Mesenchymal stem cell (in vitro differentiated cells and primary cell): ENCODE measurements around the gene DKKL1. TPM values are rescaled to one million over a fixed set of nuclear protein-coding genes. Genes with fewer than 3 reads are reported as not detected.

Experiments used
- DNase-seq: peaks from one replicate; pipeline ENCODE4 v3.0.0-alpha.2; 2013
- H2AFZ ChIP-seq: one replicate; pipeline ENCODE4 v1.6.1; 2013; ENCODE audit warnings: low read depth, mild to moderate bottlenecking, control low read depth, inconsistent platforms, low read length, moderate library complexity
- H2AK5ac ChIP-seq: 2 replicates; pipeline ENCODE4 v1.6.1; 2013; ENCODE audit warnings: low read length, moderate library complexity, mild to moderate bottlenecking, inconsistent platforms; ENCODE audit not compliant: severe bottlenecking
- H2BK120ac ChIP-seq: one replicate; pipeline ENCODE4 v1.6.1; 2013; ENCODE audit warnings: low read depth, mild to moderate bottlenecking, inconsistent platforms, low read length, moderate library complexity
- H2BK12ac ChIP-seq, 2 experiments: one replicate each; pipeline ENCODE4 v1.6.1; 2013; ENCODE audit warnings: inconsistent platforms in 2 of 2, low read length in 2 of 2, mild to moderate bottlenecking in 2 of 2, moderate library complexity in 2 of 2, control low read depth in 1 of 2
- H2BK15ac ChIP-seq: one replicate; pipeline ENCODE4 v1.6.1; 2013; ENCODE audit warnings: mild to moderate bottlenecking, low read depth, inconsistent platforms; ENCODE audit not compliant: poor library complexity, severe bottlenecking
- H2BK5ac ChIP-seq: 2 replicates; pipeline ENCODE4 v1.6.1; 2013; ENCODE audit warnings: low read depth, mild to moderate bottlenecking, low read length, control low read depth, inconsistent platforms; ENCODE audit not compliant: poor library complexity, severe bottlenecking
- H3K14ac ChIP-seq, 2 experiments: one replicate each; pipeline ENCODE4 v1.6.1; 2013; ENCODE audit warnings: inconsistent platforms in 2 of 2, low read length in 2 of 2, control low read depth in 1 of 2, mild to moderate bottlenecking in 1 of 2, moderate library complexity in 1 of 2
- H3K18ac ChIP-seq, 2 experiments: one replicate each; pipeline ENCODE4 v1.6.1; 2013; ENCODE audit warnings: inconsistent platforms in 2 of 2, low read length in 2 of 2, control low read depth in 1 of 2, low read depth in 1 of 2, mild to moderate bottlenecking in 1 of 2
- H3K23ac ChIP-seq, 2 experiments: one replicate each; pipeline ENCODE4 v1.6.1; 2013; ENCODE audit warnings: inconsistent platforms in 2 of 2, low read length in 2 of 2, mild to moderate bottlenecking in 2 of 2, moderate library complexity in 2 of 2, control low read depth in 1 of 2
- H3K27ac ChIP-seq: 2 replicates; pipeline ENCODE4 v1.5.1; 2013; ENCODE audit warnings: mild to moderate bottlenecking, moderate library complexity, low read length, control low read depth, inconsistent platforms; ENCODE audit not compliant: poor library complexity, severe bottlenecking
- H3K27me3 ChIP-seq, 2 experiments: 2 replicates each; pipeline versions ENCODE4 v1.6.1 to v1.7.0; 2013; ENCODE audit warnings: low read length in 2 of 2, mild to moderate bottlenecking in 2 of 2, moderate library complexity in 2 of 2, control low read depth in 1 of 2, inconsistent platforms in 1 of 2; ENCODE audit not compliant: control insufficient read depth in 1 of 2, insufficient read depth in 1 of 2
- H3K36me3 ChIP-seq, 2 experiments: 2 replicates each; pipeline versions ENCODE4 v1.6.1 to v1.7.0; 2013; ENCODE audit warnings: low read length in 2 of 2, control low read depth in 1 of 2, inconsistent platforms in 1 of 2, low read depth in 1 of 2, mild to moderate bottlenecking in 1 of 2; ENCODE audit not compliant: insufficient read depth in 2 of 2, control insufficient read depth in 1 of 2
- H3K4ac ChIP-seq, 2 experiments: one replicate each; pipeline ENCODE4 v1.6.1; 2013; ENCODE audit warnings: inconsistent platforms in 2 of 2, low read length in 2 of 2, mild to moderate bottlenecking in 2 of 2, moderate library complexity in 2 of 2, control low read depth in 1 of 2, low read depth in 1 of 2
- H3K4me1 ChIP-seq: 2 replicates; pipeline ENCODE4 v1.6.1; 2013; ENCODE audit warnings: low read depth, low read length, control low read depth; ENCODE audit not compliant: control insufficient read depth, insufficient read depth
- H3K4me2 ChIP-seq: 2 replicates; pipeline ENCODE4 v1.6.1; 2013; ENCODE audit warnings: low read length, mild to moderate bottlenecking, inconsistent platforms; ENCODE audit not compliant: poor library complexity, severe bottlenecking
- H3K4me3 ChIP-seq, 2 experiments: 2 replicates each; pipeline versions ENCODE4 v1.5.1 to v1.7.0; 2013; ENCODE audit warnings: low read length in 2 of 2, mild to moderate bottlenecking in 2 of 2, control low read depth in 1 of 2, low read depth in 1 of 2; ENCODE audit not compliant: insufficient read depth in 1 of 2
- H3K79me1 ChIP-seq: replicated peaks from 2 replicates; pipeline ENCODE4 v1.6.1; 2013; ENCODE audit warnings: mild to moderate bottlenecking, control low read depth, low read length, inconsistent platforms; ENCODE audit not compliant: poor library complexity, severe bottlenecking
- H3K9ac ChIP-seq: 2 replicates; pipeline ENCODE4 v1.7.0; 2013; ENCODE audit warnings: mild to moderate bottlenecking, low read length, moderate library complexity
- H3K9me3 ChIP-seq: 2 replicates; pipeline ENCODE4 v1.7.0; 2013; ENCODE audit warnings: mild to moderate bottlenecking, low read length; ENCODE audit not compliant: control insufficient read depth
- H4K8ac ChIP-seq: one replicate; pipeline ENCODE4 v1.6.1; 2013; ENCODE audit warnings: inconsistent platforms, mild to moderate bottlenecking, low read length, moderate library complexity
- H4K91ac ChIP-seq: one replicate; pipeline ENCODE4 v1.6.1; 2013; ENCODE audit warnings: mild to moderate bottlenecking, low read length, inconsistent platforms
- WGBS: methylation state at CpG from one replicate; pipeline ENCODE4 v1.1.7; 2013; ENCODE audit warnings: mixed read lengths; 5-methylcytosine and 5-hydroxymethylcytosine counted together
- polyA plus RNA-seq, 2 experiments: library from polyadenylated mRNA; stranded (reverse); fragments of 200-250 nt; gene quantifications; one replicate each; pipeline ENCODE4 v1.2.3, GENCODE V29; 2013

DKKL1 gene
- polyA plus RNA-seq (2013, experiment 1 of 2), result 0.46 TPM
- polyA plus RNA-seq (2013, experiment 2 of 2), result 0.70 TPM

- WGBS, result under 1% methylated on average over 46 of the region's 46 CpGs
- peak within 1 kb of the TSS in 1 of 2 experiments; percentile 57 for H3K23ac ChIP-seq
Observed at GRCh38 chr19:49363268-49364082, at the start of gene DKKL1. TSS of gene DKKL1 (plus strand) at chr19:49363877. CDS start at chr19:49363999, 122 bp downstream.

GRCh38 chr19:49315111-49315510 is 48.6 kb upstream of the DKKL1 start:
- no peak overlapping the region for H2AFZ ChIP-seq
- peaks cover 9% of the 10 kb centered on the region for H3K9me3 ChIP-seq
- no peak for DNase-seq
- no peak overlapping the region for H3K9ac ChIP-seq
- no peak overlapping the region for H4K8ac ChIP-seq
- no peak overlapping the region for H3K23ac ChIP-seq
- H3K27me3 ChIP-seq, result no peaks in the 10 kb centered on the region
- no peak overlapping the region for H3K4ac ChIP-seq
- no peak overlapping the region for H3K4me2 ChIP-seq
- H3K18ac ChIP-seq, result no peak overlapping the region
- no peak overlapping the region for H2BK15ac ChIP-seq
- H2BK12ac ChIP-seq, result no peak overlapping the region
- no peaks in the 10 kb centered on the region for H3K4me1 ChIP-seq
- peaks cover 4% of the 10 kb centered on the region for H3K79me1 ChIP-seq
- no peak overlapping the region for H2BK120ac ChIP-seq
- peaks cover 0 to 14% of the 10 kb centered on the region in 2 experiments for H3K36me3 ChIP-seq
- H2BK5ac ChIP-seq, result no peak overlapping the region
- no peak overlapping the region for H3K14ac ChIP-seq
- no peak overlapping the region for H3K27ac ChIP-seq
- WGBS, result 88% methylated on average over 1 of the region's 1 CpG
- H2AK5ac ChIP-seq, result no peak overlapping the region
- no peak overlapping the region for H4K91ac ChIP-seq
- no peak overlapping the region for H3K4me3 ChIP-seq

More at GRCh38 chr19:49363268-49364082, at the start of gene DKKL1:
- peak within 1 kb of the TSS; percentile 44 to 90 for H3K4me3 ChIP-seq
- H3K36me3 ChIP-seq, result peaks cover 6 to 15% of the 10 kb centered on the region in 2 experiments
- H3K14ac ChIP-seq, result peak within 1 kb of the TSS in 1 of 2 experiments; percentile 9
- peaks cover 16% of the 10 kb centered on the region for H3K4me1 ChIP-seq
- H2AK5ac ChIP-seq, result peak within 1 kb of the TSS; percentile 38
- H3K27me3 ChIP-seq, result no peaks in the 10 kb centered on the region
- H3K79me1 ChIP-seq, result peaks cover 6% of the 10 kb centered on the region
- no peaks in the 10 kb centered on the region for H3K9me3 ChIP-seq
- peak within 1 kb of the TSS; percentile 66 for H2AFZ ChIP-seq
- DNase-seq, result peak; percentile 99
- peak within 1 kb of the TSS; percentile 64 to 70 for H3K4ac ChIP-seq
- H2BK15ac ChIP-seq, result no peak within 1 kb of the TSS
- H3K27ac ChIP-seq, result peak within 1 kb of the TSS; percentile 83
- no peak within 1 kb of the TSS for H2BK12ac ChIP-seq
- peak within 1 kb of the TSS; percentile 52 to 88 for H3K18ac ChIP-seq
- no peak within 1 kb of the TSS for H4K91ac ChIP-seq
- H3K4me2 ChIP-seq, result peak within 1 kb of the TSS; percentile 75
- H3K9ac ChIP-seq, result peak within 1 kb of the TSS; percentile 93
- peak within 1 kb of the TSS; percentile 35 for H2BK5ac ChIP-seq
- peak within 1 kb of the TSS; percentile 62 for H4K8ac ChIP-seq
- peak within 1 kb of the TSS; percentile 86 for H2BK120ac ChIP-seq

GRCh38 chr19:49316284-49316683 is 47.4 kb upstream of the DKKL1 start:
- no peak overlapping the region for H3K27ac ChIP-seq
- H2BK5ac ChIP-seq, result no peak overlapping the region
- no peak overlapping the region for H3K18ac ChIP-seq
- H4K91ac ChIP-seq, result no peak overlapping the region
- no peak overlapping the region for H3K4me3 ChIP-seq
- H3K23ac ChIP-seq, result no peak overlapping the region
- H3K4me1 ChIP-seq, result no peaks in the 10 kb centered on the region
- H3K9me3 ChIP-seq, result peaks cover 9% of the 10 kb centered on the region
- no peak overlapping the region for H4K8ac ChIP-seq
- no peak overlapping the region for H2AFZ ChIP-seq
- no peak overlapping the region for H3K9ac ChIP-seq
- DNase-seq, result no peak
- H2BK15ac ChIP-seq, result no peak overlapping the region
- H3K4ac ChIP-seq, result no peak overlapping the region
- no peak overlapping the region for H3K14ac ChIP-seq
- H2BK120ac ChIP-seq, result no peak overlapping the region
- no peak overlapping the region for H2BK12ac ChIP-seq
- peaks cover 4% of the 10 kb centered on the region for H3K79me1 ChIP-seq
- H3K36me3 ChIP-seq, result peaks cover 0 to 4% of the 10 kb centered on the region in 2 experiments
- no peak overlapping the region for H2AK5ac ChIP-seq
- no peaks in the 10 kb centered on the region for H3K27me3 ChIP-seq
- no peak overlapping the region for H3K4me2 ChIP-seq

GRCh38 chr19:49318296-49318695 is 45.4 kb upstream of the DKKL1 start:
- no peaks in the 10 kb centered on the region for H3K4me1 ChIP-seq
- H2AFZ ChIP-seq, result no peak overlapping the region
- no peak overlapping the region for H3K27ac ChIP-seq
- H3K14ac ChIP-seq, result no peak overlapping the region
- no peak overlapping the region for H4K8ac ChIP-seq
- peaks cover 15% of the 10 kb centered on the region for H3K9me3 ChIP-seq
- no peak overlapping the region for H2BK15ac ChIP-seq
- H2BK12ac ChIP-seq, result no peak overlapping the region
- no peak overlapping the region for H3K18ac ChIP-seq
- no peak overlapping the region for H2BK5ac ChIP-seq
- H3K9ac ChIP-seq, result no peak overlapping the region
- no peak overlapping the region for H3K4ac ChIP-seq
- H3K27me3 ChIP-seq, result no peaks in the 10 kb centered on the region
- no peak overlapping the region for H2BK120ac ChIP-seq
- H3K23ac ChIP-seq, result no peak overlapping the region
- H2AK5ac ChIP-seq, result no peak overlapping the region
- H3K36me3 ChIP-seq, result peaks cover 0 to 10% of the 10 kb centered on the region in 2 experiments
- H3K4me3 ChIP-seq, result no peak overlapping the region
- H3K79me1 ChIP-seq, result peaks cover 2% of the 10 kb centered on the region
- H4K91ac ChIP-seq, result no peak overlapping the region
- H3K4me2 ChIP-seq, result no peak overlapping the region
- no peak for DNase-seq
